Keratinocyte (primary cell): ENCODE data around the gene DLG2. TPM values are rescaled to one million over a fixed set of nuclear protein-coding genes. Genes with fewer than 3 reads are reported as not detected.

ENCODE experiments used
- DNase-seq: peaks from one replicate; pipeline ENCODE4 v3.0.0-alpha.2; 2011; ENCODE audit warnings: low read depth, missing footprints, low spot score
- FAIRE-seq: peaks from 2 replicates; lab custom pipeline; 2011; peaks lifted over from hg19 to GRCh38; lab: Jason Lieb, UNC
- H2AFZ ChIP-seq: 2 replicates; pipeline ENCODE4 v1.6.0; 2012; ENCODE audit warnings: low read length, control low read depth, inconsistent platforms; ENCODE audit not compliant: control insufficient read depth
- H3K27ac ChIP-seq: 2 replicates; pipeline ENCODE4 v1.5.1; 2011; ENCODE audit warnings: low read length; ENCODE audit not compliant: control insufficient read depth, insufficient read depth
- H3K27me3 ChIP-seq: 3 replicates; pipeline ENCODE4 v1.6.0; 2011; ENCODE audit warnings: low read length; ENCODE audit not compliant: control insufficient read depth, insufficient read depth; ENCODE audit errors: extremely low read depth
- H3K36me3 ChIP-seq, 2 experiments: 2 replicates in 1 of 2; 3 replicates in 1 of 2; pipeline ENCODE4 v1.5.1; 2011; ENCODE audit warnings: low read length in 2 of 2, mild to moderate bottlenecking in 1 of 2; ENCODE audit not compliant: control insufficient read depth in 2 of 2, insufficient read depth in 2 of 2; ENCODE audit errors: extremely low read depth in 1 of 2
- H3K4me1 ChIP-seq: 3 replicates; pipeline ENCODE4 v1.5.1; 2011; ENCODE audit warnings: low read length; ENCODE audit not compliant: control insufficient read depth, insufficient read depth; ENCODE audit errors: extremely low read depth
- H3K4me2 ChIP-seq: 3 replicates; pipeline ENCODE4 v1.6.0; 2011; ENCODE audit warnings: low read depth, low read length; ENCODE audit not compliant: control insufficient read depth, insufficient read depth; ENCODE audit errors: extremely low read depth
- H3K4me3 ChIP-seq, 3 experiments: fragments of 200-600 bp in 1 of 3; sonication (generic) in 1 of 3; 2 replicates in 2 of 3; 3 replicates in 1 of 3; pipeline ENCODE4 v1.5.1; 2011 to 2016; ENCODE audit warnings: low read length in 3 of 3, mild to moderate bottlenecking in 3 of 3, control low read depth in 2 of 3, inconsistent platforms in 1 of 3, low read depth in 1 of 3, mixed read lengths in 1 of 3, mixed run types in 1 of 3, moderate library complexity in 1 of 3; ENCODE audit not compliant: control insufficient read depth in 2 of 3, insufficient read depth in 2 of 3; ENCODE audit errors: extremely low read depth in 1 of 3
- H3K79me2 ChIP-seq: 2 replicates; pipeline ENCODE4 v1.6.0; 2012; ENCODE audit warnings: low read length; ENCODE audit not compliant: control insufficient read depth, insufficient read depth
- H3K9ac ChIP-seq: 3 replicates; pipeline ENCODE4 v1.6.0; 2011; ENCODE audit warnings: low read length; ENCODE audit not compliant: control insufficient read depth, insufficient read depth; ENCODE audit errors: extremely low read depth
- H3K9me1 ChIP-seq: 3 replicates; pipeline ENCODE4 v1.6.0; 2011; ENCODE audit warnings: low read length; ENCODE audit not compliant: control insufficient read depth, insufficient read depth; ENCODE audit errors: extremely low read depth
- H3K9me3 ChIP-seq: 2 replicates; pipeline ENCODE4 v1.5.1; 2012; ENCODE audit warnings: low read depth, low read length; ENCODE audit not compliant: control insufficient read depth
- H4K20me1 ChIP-seq: 3 replicates; pipeline ENCODE4 v1.6.0; 2011; ENCODE audit warnings: low read length; ENCODE audit not compliant: control insufficient read depth, insufficient read depth; ENCODE audit errors: extremely low read depth
- CTCF ChIP-seq, 3 experiments: IDR thresholded peaks in 1 of 3; conservative IDR thresholded peaks in 1 of 3; optimal IDR thresholded peaks in 1 of 3; 2 replicates in 2 of 3; 3 replicates in 1 of 3; pipeline versions ENCODE3 to v1.5.1; 2011; ENCODE audit warnings: low read length in 3 of 3, mild to moderate bottlenecking in 3 of 3, moderate library complexity in 2 of 3, control low read depth in 1 of 3, inconsistent platforms in 1 of 3; ENCODE audit not compliant: insufficient read depth in 2 of 3; ENCODE audit errors: extremely low read depth in 1 of 3
- EZH2 ChIP-seq: IDR thresholded peaks from one replicate; pipeline ENCODE4 v1.6.1; 2012; ENCODE audit warnings: inconsistent platforms, mild to moderate bottlenecking, low read length, moderate library complexity
- dilution Hi-C: fragments of 300-500 bp; cut with MboI; formaldehyde crosslinking; loops from one replicate; pipeline ENCODE4 v1.7.0; 2020; ENCODE audit warnings: low sequenced_read_pairs; ENCODE audit not compliant: extremely low pct_ligation_motif_present
- polyA plus RNA-seq, 5 experiments: library from polyadenylated mRNA; depleted of rRNA in 3 of 5; stranded (reverse) in 3 of 5; stranded (forward) in 1 of 5; unstranded in 1 of 5; fragments of >200 nt; gene quantifications; 1 replicate in 1 of 5; 2 replicates in 3 of 5; 3 replicates in 1 of 5; pipeline versions ENCODE4 v1.2.1 to v1.2.3, GENCODE V29; 2011 to 2012; ENCODE audit warnings: missing spikeins in 2 of 5, low read depth in 1 of 5, low replicate concordance in 1 of 5

Gene DLG2
- polyA plus RNA-seq, 1 donor (not counting 4 experiments of a cell fraction or from before 2014, with no cell fraction given): 0.55 TPM

GRCh38 chr11:85348945-85349344 is 278.2 kb downstream of the DLG2 start:
- no peaks in the 10 kb centered on the region for H3K79me2 ChIP-seq
- no peaks in the 10 kb centered on the region for H3K9me1 ChIP-seq
- H3K27ac ChIP-seq: no peak overlapping the region
- FAIRE-seq (no peak), DNase-seq (no peak)
- no peaks in the 10 kb centered on the region for H3K36me3 ChIP-seq
- no peaks in the 10 kb centered on the region for H3K4me1 ChIP-seq
- dilution Hi-C loops: no loop called here
- no peaks in the 10 kb centered on the region for H4K20me1 ChIP-seq
- H2AFZ ChIP-seq: no peak overlapping the region
- H3K4me3 ChIP-seq: no peak overlapping the region
- H3K27me3 ChIP-seq: no peaks in the 10 kb centered on the region
- H3K4me2 ChIP-seq: no peak overlapping the region
- no peaks in the 10 kb centered on the region for H3K9me3 ChIP-seq
- TF ChIP-seq CTCF (optimal IDR thresholded peaks at IDR 0.05 in 1 of 3, IDR thresholded peaks at IDR 0.05 in 1 of 3, conservative IDR thresholded peaks at IDR 0.05 in 1 of 3; ENCODE audit: extremely low read depth in 1 of 3, insufficient read depth in 2 of 3, low read length in 3 of 3): no peak
- TF ChIP-seq EZH2: no peak
- no peak overlapping the region for H3K9ac ChIP-seq

GRCh38 chr11:85347291-85347690 is 279.9 kb downstream of the DLG2 start:
- Histone ChIP-seq H3K79me2 (no peaks in the 10 kb centered on the region), H3K4me1 (no peaks in the 10 kb centered on the region), H3K27me3 (no peaks in the 10 kb centered on the region), H3K9me3 (no peaks in the 10 kb centered on the region), H3K36me3 (no peaks in the 10 kb centered on the region), H3K27ac (no peak overlapping the region), H2AFZ (no peak overlapping the region), H3K4me2 (no peak overlapping the region), H3K4me3 (no peak overlapping the region), H3K9me1 (no peaks in the 10 kb centered on the region), H4K20me1 (no peaks in the 10 kb centered on the region), H3K9ac (no peak overlapping the region)
- FAIRE-seq: no peak
- dilution Hi-C loops: no loop called here
- DNase-seq: no peak
- TF ChIP-seq EZH2 (no peak), CTCF (optimal IDR thresholded peaks at IDR 0.05 in 1 of 3, IDR thresholded peaks at IDR 0.05 in 1 of 3, conservative IDR thresholded peaks at IDR 0.05 in 1 of 3; ENCODE audit: extremely low read depth in 1 of 3, insufficient read depth in 2 of 3, low read length in 3 of 3) (no peak)
